NB4 (cell line): ENCODE results near the gene S100A11.

ENCODE experiments used
- CTCF ChIP-seq: IDR thresholded peaks from one replicate; pipeline ENCODE4 v1.5.1; 2012; ENCODE audit warnings: low read depth, low read length
- MAX ChIP-seq: IDR thresholded peaks from 2 replicates; pipeline ENCODE4 v1.6.1; 2011; ENCODE audit warnings: low read depth, low read length

GRCh38 chr1:152067929-152068328, 31.1 kb upstream of the S100A11 start:
- TF ChIP-seq MAX = no peak
- no peak for TF ChIP-seq CTCF
